GM12875 (cell line): ENCODE measurements around the gene AADAC.
"Not testable (repeated sequence)": the region's sequence is repeated elsewhere in the genome, so short reads cannot be mapped to it uniquely, and the experiment has no call there.

ENCODE experiments used
- H3K4me3 ChIP-seq: one replicate; pipeline ENCODE4 v1.5.1; 2011; ENCODE audit warnings: low read depth, low read length, control low read depth
- CTCF ChIP-seq: IDR thresholded peaks from 2 replicates; pipeline ENCODE4 v1.5.1; 2011; ENCODE audit warnings: low read depth, mild to moderate bottlenecking, control low read depth, inconsistent platforms, low read length, moderate library complexity, borderline replicate concordance; ENCODE audit not compliant: insufficient read depth

The AADAC gene

GRCh38 chr3:151866711-151867410, 52.9 kb downstream of the AADAC start:
- TF ChIP-seq CTCF, result no peak
- H3K4me3 ChIP-seq, result no peak overlapping the region

DNA sequence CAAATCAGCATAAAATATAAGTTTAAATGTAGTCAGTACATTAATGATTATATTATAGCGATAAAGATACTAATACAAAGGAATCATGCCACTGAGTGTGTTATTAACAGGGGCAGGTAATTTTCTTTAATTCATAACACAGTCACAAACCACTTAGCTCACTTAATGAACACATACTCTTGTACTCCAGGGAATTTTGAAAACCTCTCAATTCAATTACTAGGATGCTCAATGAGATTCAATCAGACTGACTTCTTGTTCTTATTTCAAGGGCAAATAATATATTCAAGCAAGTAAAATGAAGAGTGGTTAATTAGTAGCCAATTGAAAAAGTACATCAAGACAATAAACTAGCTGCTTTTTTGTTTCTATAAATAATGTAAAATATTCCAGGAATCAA, 53.8 kb downstream of the AADAC start:
- no peak for TF ChIP-seq CTCF
- no peak overlapping the region for H3K4me3 ChIP-seq

DNA sequence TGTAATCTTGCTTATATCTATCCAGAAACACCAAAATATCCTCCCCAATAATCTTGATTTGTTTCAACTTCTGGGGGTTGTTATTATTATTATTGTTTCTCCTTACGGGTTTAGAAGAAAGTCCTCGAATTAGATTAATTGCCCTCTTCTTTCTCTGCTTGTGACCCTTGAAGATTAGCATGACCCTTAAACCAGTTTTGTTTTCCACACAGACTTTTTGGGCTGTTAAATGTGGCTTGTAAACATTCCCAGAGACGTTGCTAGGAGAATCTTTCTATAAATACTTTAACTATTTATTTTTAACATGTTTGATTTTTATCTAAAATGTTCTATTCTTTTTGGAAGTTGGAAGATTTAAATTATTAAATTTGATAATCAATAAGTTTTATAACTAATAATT, 55.3 kb downstream of the AADAC start:
- no peak overlapping the region for H3K4me3 ChIP-seq
- no peak for TF ChIP-seq CTCF

DNA sequence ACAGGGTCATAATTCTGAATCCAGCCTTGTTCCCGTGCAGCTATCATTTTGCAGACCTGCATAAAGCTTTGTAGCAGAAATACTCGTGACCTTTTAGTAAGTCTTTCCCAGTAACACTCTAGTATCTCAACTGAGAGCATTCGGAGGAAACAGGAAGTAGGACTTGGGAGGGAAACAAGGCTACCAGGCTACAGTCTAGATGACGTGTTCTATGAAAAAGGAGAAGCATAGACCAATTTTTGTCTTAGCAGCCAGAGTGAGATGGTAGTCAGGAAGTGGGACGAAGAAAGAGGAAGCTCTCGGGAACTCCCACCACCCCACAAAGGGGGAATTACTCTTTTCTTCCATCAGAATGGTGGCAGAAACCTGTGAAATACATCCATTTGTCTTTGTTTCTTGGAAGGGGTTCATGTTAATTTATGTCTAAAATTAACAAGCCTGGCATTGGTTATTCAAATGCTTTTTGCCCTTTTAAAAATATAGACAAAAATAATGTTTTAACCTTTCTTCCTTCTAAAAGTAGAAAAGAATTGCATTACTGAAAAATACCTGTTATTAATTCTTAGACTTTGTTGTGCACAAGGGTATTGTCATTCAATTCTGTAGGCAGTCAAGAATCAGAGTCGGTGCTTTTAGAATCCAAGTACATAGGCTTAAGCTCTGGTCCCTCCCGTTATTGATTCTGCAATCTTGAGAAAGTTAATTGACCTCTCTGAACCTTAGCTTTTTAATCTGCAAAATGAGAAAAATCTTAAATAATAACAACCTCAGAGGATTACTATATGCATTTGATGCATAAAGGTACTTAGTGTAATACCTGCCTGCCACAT, 57.9 kb downstream of the AADAC start:
- no peak for TF ChIP-seq CTCF
- no peak overlapping the region for H3K4me3 ChIP-seq

GRCh38 chr3:151873398-151873797, 59.5 kb downstream of the AADAC start, which contains the start of gene SUCNR1:
SUCNR1 (plus strand) TSS chr3:151873643; CDS start chr3:151879893, 6,250 bp downstream.
- H3K4me3 ChIP-seq, result no peak within 1 kb of the TSS
- no peak for TF ChIP-seq CTCF

- not testable (repeated sequence) for H3K4me3 ChIP-seq
Observed at GRCh38 chr3:151874079-151874478, 60.2 kb downstream of the AADAC start.

DNA sequence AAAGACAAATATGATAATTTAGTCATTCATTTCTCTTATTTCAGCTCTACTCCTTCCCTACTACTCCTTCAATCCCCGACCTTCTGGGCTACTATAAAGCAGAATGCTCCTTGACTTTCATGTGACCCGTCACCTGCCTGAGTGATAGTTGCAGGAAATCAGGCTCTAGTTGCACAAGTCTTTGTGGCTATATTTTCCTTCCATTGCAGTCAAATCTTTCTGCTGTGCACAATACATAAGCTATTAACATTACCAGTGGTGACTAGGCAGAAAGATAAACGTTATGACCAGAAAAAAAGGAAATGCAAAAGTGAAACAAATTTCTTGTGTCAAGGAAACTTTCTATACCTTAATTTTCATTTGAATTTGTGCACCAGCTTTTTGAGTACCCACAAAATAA, 61.8 kb downstream of the AADAC start:
- no peak overlapping the region for H3K4me3 ChIP-seq
- no peak for TF ChIP-seq CTCF
